Eye (tissue), 1 donor: ENCODE data around the gene PPP2R1B.
"Not testable (repeated sequence)": the region's sequence is repeated elsewhere in the genome, so short reads cannot be mapped to it uniquely, and the experiment has no call there.

ENCODE experiments used
- DNase-seq: peaks from one replicate; pipeline ENCODE4 v3.0.0-alpha.2; 2015

The PPP2R1B gene

DNA sequence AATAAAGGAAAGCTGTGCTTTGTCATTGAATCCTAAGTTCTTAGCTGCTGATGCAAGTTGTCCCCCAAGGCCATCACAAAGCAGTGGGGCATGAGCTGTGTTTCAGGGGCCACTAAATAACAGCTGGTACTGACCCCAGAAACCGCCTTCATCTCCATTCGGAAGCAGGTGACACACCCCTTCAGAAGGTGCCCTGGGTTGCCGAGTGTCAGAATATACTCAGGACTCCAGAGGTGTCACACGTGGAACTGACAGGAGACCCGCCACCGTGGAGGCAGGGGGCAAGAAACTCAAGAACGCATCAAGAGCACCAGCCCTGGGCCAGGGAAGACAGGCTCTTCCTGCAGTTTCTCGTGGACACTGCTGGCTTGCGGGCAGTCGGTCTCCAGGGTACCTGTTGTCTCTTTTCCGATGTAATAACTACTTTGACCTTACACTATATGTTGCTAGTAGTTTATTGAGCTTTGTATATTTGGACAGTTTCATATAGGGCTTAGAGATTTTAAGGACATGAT is 41.5 kb downstream of the PPP2R1B start:
- no peak for DNase-seq

GRCh38 chr11:111723595-111723994 is 42.6 kb downstream of the PPP2R1B start:
- DNase-seq: no peak

DNA sequence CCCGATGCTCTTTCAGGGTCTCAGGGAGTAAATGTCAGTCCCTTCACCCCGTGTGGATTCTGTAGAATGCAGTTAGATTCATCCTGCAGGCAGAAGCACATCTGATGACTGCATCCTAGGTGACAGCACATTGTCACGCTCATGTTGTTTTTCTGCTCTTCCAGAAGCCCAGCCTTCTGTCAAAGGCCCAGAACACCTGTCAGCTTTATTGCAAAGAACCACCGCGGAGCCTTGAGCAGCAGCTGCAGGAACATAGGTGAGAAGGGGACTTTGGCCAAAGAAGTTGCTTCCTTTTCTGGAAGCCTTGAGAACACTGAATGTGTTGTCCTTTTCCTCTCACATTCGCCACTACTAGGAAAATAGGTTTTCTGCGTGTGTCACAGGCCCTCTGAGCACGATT is 43.7 kb downstream of the PPP2R1B start:
- DNase-seq: no peak

GRCh38 chr11:111720801-111721494 is 45.2 kb downstream of the PPP2R1B start:
- DNase-seq: no peak

- DNase-seq: no peak
Measured at GRCh38 chr11:111719379-111719778, 46.8 kb downstream of the PPP2R1B start.

GRCh38 chr11:111718859-111719258 is 47.3 kb downstream of the PPP2R1B start:
- DNase-seq: no peak

- no peak for DNase-seq
Measured at GRCh38 chr11:111718436-111718835, 47.8 kb downstream of the PPP2R1B start.

- not testable (repeated sequence) for DNase-seq
Measured at GRCh38 chr11:111717660-111718059, 48.5 kb downstream of the PPP2R1B start.

DNA sequence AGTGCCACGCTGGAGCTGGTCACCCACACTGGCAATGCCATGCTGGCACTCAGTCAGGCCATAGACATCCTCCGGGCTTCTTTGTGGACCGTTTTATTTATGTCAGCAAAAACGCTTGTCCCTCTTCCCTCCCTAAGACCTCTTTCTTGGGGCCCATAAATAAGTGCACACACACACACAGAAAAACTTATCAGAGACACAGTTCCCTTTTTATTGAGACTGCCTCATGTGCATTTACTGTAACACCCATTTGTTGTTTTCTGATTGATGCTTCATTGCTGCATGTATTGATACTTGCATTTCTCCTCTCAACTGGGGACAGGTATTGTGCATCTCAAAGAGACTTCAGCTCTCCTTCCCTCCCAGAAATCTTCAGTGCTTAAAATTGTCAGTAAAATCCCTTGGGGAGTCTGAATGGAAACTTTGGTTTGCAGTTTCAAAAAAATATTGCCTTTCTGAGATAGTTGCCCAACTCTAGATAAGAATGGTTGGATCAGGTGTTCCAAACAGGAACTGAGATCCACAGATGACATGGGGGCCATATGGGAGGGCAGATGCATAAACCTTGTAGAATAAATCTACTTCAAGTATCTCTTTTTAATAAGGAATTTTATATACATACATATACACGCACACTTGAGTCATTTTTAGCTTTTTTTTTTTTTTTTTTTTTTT is 50.9 kb downstream of the PPP2R1B start:
- no peak for DNase-seq

- DNase-seq: no peak
Measured at GRCh38 chr11:111714522-111714921, 51.7 kb downstream of the PPP2R1B start.

- DNase-seq: no peak
Measured at GRCh38 chr11:111707691-111708067, 58.5 kb downstream of the PPP2R1B start.

DNA sequence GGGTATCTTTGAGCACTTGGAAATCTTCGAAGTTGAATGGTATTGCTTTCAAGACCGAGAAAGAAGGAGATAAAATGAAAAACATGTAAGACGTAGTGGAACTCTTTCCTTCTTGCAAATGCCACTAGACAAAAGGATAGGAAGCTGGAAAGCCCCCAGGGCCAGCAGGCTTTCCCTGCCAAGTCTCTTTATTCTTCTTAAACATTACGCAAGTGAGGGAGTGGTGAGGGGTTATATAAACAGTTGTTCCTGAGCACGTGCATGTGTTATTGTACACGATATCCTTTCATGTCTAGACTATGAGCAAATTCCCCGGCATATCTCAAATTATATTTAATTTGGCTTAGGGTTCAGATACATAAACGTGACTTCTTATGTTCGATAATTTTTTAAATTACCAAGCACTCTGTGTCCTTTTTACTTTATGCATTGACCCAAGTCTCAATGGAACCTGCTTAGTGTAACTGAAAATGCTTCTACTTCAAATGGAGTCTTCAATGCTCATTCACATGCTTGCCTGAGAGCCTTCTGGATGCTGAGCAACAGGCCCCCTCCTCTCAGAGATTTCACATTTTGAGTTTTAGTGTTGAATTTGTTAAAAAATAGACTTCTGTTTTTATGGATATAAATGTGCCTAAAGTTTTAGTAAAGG is 59.0 kb downstream of the PPP2R1B start:
- peak; percentile 61 for DNase-seq

DNA sequence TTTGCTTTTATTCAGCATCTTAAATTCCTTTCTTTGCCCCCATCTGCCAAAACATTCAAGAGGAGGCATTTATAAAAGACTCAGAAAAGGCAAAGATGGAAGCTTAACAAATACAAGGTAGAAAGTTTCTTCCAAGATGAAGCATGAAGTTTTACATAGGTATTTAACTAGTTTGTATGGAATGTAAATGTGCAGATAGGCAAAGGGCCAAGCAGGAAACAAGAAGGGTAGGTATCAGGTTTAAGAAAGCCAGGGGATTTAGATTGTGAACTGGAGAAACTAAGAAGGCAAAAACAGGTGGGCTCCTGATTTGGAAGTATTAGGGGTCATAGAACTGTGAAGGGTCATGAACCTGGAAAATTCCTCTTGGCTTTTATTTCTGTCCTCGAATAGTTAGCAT is 62.6 kb downstream of the PPP2R1B start:
- DNase-seq: no peak

DNA sequence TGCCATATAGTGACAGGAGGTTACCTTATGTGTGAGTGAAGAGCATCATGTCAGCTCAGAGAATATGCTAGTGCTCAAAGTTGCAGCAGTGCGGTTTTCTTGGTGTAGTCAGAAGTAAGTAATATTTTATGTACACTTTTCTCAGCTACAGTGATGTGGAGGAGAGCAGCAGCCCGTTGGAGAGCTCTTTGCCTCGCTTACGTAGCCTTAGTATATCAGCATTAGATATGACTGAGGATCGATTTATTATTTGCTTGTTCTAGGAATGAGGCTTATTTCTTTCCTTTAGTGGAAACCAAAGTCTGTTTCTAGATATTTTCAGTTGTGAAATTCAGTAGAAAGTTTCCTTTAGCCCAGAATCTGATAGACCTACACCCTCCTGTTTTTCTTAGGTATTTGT is 63.6 kb downstream of the PPP2R1B start:
- DNase-seq: no peak

GRCh38 chr11:111700162-111700561 is 66.0 kb downstream of the PPP2R1B start:
- no peak for DNase-seq

DNA sequence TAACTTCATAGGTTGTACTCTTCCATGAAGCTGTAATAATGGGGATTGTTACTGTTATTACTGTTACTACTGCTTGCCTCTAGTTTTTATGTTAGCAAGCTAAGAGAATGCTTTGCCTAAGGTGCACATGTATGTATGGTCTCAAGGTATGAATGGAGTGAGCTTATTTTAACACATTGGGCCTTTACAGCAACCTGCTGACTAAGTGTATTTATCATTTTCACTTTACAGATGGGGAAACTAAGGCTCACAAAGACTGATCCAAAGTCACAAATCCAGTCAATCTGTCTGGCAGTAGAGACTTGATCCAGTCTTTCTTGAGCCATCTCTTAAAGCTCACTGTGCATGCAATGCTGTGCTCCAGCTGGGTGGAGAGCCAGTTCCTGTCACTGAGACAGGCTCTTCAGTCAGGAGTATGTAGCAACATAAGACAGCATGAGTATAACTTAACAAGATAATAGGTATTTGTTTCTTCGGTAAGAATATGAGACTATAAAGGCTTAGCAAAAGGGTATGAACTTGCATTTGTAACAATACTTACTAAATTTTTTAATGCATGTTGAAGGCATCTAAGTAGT is 66.5 kb downstream of the PPP2R1B start:
- no peak for DNase-seq

- DNase-seq: no peak
Measured at GRCh38 chr11:111698852-111699559, 67.2 kb downstream of the PPP2R1B start.

GRCh38 chr11:111697933-111698371 is 68.2 kb downstream of the PPP2R1B start:
- no peak for DNase-seq

DNA sequence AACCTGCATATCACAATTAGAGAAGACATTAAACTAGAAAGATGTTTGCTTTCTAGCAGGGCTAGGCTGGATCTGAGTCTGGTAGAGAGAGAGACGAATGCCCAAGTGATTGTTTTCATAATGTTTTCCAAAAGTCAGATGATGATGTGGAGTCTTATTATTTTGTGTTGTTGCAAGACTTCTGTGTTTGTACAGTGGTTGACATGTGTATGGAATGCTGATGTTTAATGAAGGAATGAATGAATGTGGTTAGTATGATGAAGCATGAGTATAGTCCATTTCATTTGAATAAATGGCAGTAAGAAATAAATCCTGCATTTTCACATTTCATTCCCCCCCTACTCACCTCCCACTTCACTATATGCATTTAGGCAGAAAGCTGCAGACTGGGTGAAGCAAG is 69.6 kb downstream of the PPP2R1B start:
- no peak for DNase-seq

DNA sequence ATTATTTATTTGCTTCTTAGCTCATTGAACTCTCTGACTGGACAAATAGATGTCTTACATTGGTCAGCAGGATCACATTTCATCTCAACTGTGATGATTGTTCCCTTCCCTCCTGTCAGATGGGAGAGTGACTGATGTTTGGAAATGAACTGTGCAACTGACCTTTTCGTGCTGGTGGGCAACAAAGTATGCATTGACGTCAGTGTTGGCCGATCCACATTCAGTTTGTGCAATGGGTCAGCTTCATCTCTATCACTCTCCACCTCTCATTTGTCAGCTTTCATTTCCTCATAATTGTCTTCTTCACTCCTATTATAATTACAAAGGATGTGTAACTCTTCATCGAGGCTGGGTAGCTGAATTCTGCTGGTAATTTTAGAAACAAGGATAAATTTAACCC is 71.3 kb downstream of the PPP2R1B start:
- DNase-seq: peak; percentile 88

GRCh38 chr11:111693224-111693937 is 72.8 kb downstream of the PPP2R1B start:
- DNase-seq: no peak

DNA sequence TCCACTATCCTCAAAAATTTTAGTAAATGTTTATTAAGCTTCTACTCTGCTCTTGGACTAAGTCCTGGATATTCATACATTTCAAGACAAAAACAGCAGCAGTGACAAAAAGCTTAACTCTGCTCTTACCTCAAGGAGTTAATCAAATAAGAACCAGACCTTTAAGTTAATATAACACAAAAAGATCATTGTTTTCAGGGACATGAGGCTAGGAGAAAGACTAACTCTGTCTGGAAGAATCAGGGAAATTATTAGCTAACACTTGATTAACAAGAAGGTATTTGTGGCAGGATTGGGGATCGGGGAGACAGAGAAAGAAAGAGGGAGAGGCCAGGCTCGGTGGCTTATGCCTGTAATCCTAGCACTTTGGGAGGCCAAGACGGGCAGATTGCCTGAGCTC is 74.4 kb downstream of the PPP2R1B start:
- no peak for DNase-seq
